ENCODE results near the gene LRP1B.
"Not testable (repeated sequence)": the region's sequence is repeated elsewhere in the genome, so short reads cannot be mapped to it uniquely, and the experiment has no call there.

Gene LRP1B

DNA sequence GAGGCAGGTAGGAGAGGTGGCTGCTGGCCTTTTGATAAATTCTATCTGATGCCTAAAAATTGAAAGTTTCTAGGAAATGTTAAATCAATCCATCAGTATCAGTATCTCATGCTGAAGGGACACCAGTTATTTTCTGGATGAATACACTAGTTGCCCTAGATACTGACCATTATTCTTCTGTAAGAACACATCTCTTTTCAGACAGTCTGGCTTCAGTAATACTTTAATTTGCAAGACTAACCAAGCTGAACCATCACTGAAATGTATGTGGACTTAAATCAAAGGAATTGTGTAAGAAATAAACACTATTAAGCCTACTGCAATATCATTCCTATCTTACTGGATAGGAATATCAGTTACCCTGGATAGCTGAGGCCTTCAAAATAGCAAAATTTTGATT, 1546.3 kb downstream of the LRP1B start:
- DNase-seq (ENCODE audit: extremely low spot score, insufficient read length, low read depth) (no peak), FAIRE-seq (no peak)

DNA sequence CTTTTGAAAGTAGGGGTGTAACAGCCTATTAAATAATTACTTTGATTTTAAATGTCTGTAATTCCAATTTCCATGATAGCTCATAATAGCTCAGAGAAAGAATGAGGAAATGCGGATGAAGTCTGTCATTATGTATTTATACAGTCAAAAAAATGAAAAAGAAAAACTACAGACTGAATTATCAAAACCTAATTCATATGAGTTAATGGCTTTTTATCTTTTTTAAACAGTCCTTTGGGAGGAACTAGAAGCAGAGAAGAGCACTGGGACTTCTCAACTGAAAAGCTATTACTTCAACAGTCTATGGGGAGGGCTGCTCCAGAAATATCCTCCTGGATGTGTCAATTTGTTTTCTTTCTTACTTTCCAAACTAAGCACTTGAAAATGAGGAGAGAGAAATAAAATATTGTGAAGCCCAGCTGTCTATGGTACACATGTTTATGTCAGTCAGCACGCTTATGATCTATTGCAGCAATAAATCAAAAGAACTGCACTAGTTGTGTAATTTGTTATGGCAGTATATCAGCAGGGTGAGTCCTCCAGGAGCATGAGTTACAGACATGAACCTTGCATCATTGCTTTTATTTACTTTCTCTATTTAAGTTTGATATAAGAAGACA, 1550.2 kb downstream of the LRP1B start:
- no peak for FAIRE-seq
- DNase-seq (ENCODE audit: extremely low spot score, insufficient read length, low read depth) = no peak

DNA sequence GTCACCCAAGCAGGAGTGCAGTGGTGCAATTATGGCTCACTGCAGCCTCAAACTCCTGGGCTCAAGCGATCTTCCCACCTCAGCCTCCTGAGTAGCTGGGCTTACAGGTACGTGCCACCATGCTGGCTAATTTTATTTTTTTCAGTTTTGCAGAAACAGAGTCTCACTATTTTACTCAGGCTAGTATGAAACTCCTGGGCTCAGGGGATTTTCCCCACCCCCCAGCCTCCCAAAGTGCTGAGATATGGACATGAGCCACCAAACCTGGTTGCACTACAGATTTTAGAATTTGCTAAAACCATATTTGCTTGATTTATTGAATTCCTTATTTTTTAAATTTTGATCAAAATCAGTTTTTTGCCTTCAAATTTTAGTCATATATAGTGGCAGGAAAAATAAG, 1553.4 kb downstream of the LRP1B start:
- FAIRE-seq (no peak), DNase-seq (ENCODE audit: extremely low spot score, insufficient read length, low read depth) (no peak)

DNA sequence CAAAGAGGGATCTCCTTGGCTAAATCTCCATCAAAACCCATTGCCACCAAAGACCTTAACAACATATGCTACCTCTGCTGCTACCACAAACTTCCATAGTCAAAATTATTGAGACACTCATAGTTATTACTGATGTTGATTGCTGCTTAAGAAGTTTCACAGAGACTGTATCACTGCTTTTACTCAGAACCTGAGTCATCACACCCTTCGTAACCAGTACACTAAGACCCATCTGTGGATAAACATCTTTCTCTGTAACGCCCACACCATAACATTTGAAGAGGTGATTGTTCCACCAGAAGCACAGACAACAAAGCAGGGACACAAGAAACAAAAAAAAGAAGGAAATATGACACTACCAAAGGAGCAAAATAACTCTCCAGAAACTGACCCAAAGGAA, 1563.1 kb downstream of the LRP1B start:
- DNase-seq (ENCODE audit: extremely low spot score, insufficient read length, low read depth) (no peak), FAIRE-seq (no peak)

DNA sequence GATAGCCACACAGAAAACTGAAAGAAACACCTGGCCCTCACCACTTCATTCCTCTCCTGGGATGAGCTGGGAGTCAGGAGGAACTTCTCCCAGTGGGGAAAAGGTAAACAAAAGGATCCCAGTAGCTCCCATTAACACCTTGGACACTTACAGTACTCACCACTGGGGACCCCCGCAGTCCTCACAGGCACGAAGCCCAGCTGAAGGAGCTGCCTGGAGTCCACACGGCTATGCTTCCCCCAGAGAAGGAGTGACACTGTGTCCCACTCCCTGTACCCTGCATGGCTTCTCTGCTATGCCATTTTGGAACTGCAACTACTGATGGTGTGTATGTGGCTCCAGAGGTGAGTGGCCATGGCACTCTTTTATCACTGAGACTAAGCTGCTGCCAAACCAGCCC, 1565.1 kb downstream of the LRP1B start:
- FAIRE-seq = no peak
- DNase-seq (ENCODE audit: extremely low spot score, insufficient read length, low read depth) = no peak

DNA sequence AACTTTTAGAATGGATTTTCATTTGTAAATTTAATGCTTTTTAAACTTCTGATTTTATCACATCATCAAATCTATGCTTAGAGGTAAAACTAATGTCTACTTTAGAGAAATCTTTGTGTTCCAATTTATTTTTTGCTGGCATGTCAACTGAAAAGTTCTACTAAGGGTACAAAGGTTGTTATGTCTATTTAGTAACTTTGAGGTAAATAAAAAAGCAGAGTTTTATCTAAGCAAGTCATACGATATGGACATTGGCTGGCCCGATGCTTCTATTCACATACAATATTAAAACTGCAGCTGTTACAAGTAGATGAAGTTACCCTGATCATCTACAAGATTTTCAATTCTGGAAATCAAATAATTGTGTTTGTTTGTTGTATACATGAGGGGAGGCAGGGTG, 1575.1 kb downstream of the LRP1B start:
- FAIRE-seq = no peak
- DNase-seq (ENCODE audit: extremely low spot score, insufficient read length, low read depth) = no peak

DNA sequence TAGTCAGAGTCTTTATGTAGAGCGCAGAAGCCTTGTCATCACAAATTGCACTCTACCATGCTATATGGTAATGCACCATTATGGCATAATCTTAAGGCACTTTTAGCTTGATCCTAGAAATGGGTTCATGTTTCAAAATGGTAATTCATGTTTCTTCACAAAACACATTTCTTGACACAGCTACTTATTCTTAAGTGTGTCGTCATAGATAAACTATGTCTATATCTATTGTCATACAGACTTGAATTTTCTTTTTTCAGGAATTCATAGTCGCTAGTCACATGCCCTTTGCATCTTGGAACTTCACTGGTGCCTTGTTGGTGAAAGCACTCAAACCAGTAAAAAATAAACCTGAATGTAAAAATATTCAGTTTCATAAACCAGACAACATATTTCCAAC, 1578.2 kb downstream of the LRP1B start:
- FAIRE-seq (no peak), DNase-seq (ENCODE audit: extremely low spot score, insufficient read length, low read depth) (no peak)

DNA sequence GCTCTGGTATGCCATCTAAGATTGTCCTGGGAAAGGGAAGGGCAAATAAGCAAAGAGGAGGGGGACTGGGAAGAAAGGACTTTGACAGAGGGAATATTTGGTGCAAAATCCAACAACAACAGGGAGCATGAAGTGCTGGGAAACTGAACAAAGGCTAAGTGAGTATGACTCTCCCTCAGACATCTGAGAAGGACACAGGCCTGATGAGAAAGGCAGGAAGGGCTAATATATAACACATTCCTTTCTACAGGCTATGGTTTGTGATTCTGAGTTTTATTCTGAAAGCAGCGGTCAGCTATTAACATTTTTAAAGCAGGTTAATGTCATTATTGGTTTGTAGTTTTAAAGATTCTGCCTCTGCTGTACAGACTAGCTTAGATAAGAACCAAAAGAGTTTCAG, 1579.5 kb downstream of the LRP1B start:
- FAIRE-seq (no peak), DNase-seq (ENCODE audit: extremely low spot score, insufficient read length, low read depth) (no peak)

DNA sequence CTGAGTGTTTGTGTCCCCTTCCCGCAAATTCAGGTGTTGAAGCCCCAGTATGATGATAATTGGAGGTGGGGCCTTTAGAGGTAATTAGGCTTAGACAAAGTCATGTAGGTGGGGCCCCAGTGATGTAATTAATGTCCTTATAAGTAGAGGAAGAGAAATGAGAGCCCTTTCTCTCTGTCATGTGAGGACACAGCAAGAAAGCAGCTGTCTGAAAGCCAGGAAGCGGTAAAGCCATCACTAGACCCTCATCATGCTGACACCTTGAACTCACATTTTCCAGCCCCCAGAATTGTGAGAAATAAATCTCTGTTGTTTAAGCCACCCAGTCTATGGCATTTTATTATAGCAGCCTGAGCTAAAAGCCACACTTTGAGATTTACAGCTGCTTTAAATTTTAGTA, 1580.0 kb downstream of the LRP1B start:
- FAIRE-seq (no peak), DNase-seq (ENCODE audit: extremely low spot score, insufficient read length, low read depth) (no peak)

DNA sequence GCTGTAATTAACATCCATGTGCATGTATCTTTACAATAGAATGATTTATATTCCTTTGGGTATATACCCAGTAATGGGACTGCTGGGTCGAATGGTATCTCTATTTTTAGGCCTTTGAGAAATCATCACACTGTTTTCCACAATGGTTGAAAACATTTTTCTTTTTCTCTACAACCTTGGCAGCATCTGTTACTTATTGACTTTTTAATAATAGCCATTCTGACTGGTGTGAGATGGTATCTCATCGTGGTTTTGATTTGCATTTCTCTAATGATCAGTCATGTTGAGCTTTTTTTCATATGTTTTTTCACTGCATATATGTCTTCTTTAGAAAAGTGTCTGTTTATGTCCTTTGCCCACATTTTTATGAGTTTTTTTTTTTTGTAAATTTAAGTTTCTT, 1586.0 kb downstream of the LRP1B start:
- not testable (repeated sequence) for FAIRE-seq; DNase-seq (ENCODE audit: extremely low spot score, insufficient read length, low read depth)

DNA sequence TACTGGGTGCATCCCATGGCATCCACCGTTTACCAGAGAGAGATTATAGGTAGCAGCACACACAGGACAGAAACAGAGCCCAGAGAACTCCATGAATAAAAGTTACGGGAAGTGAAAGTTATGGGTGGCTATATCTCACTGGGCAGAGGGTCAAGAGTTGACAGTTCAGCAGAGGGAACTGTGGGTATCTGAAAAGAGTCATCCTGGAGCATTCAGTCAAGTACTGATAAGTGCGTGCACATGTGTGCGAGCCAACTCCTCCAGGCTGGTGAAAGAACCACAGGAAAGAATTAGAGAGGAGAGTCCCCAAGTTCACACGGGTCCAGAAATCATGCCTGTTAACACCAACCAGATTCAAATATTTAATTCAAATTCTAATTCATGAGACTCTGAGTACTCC, 1588.2 kb downstream of the LRP1B start:
- no peak for FAIRE-seq

DNA sequence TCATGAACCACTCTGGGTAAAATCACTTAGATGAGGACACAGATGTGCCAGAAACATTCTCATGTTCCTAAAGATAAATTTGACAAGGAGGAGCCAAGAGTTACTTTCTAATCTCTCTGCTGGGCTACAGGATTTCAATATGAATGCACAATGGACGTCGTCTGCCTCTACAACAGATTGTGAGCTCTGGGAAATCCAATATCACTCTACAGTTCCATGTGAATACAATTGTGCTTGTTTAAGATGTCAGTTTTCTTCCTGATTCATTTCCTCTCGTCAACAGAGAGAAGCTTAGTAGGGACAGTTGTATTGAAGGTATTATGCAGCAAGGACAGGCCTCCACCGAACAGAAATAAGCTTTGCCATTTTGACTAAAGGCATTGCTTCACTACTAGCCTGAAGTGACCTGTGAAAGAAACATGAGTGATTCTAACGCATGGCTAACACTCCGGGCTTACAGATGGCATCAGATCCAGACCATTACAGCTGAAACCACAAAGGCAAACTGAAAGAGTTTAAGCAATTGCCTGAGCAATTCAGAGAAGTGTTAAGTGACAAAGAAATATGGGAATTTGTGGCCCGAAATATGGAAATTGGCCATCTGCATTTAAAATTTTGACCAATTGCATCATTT, 1591.5 kb downstream of the LRP1B start:
- FAIRE-seq = no peak
- no peak for DNase-seq (ENCODE audit: extremely low spot score, insufficient read length, low read depth)

More for the DNA sequence above, 1588.2 kb downstream of the LRP1B start:
- no peak for DNase-seq (ENCODE audit: extremely low spot score, insufficient read length, low read depth)

DNA sequence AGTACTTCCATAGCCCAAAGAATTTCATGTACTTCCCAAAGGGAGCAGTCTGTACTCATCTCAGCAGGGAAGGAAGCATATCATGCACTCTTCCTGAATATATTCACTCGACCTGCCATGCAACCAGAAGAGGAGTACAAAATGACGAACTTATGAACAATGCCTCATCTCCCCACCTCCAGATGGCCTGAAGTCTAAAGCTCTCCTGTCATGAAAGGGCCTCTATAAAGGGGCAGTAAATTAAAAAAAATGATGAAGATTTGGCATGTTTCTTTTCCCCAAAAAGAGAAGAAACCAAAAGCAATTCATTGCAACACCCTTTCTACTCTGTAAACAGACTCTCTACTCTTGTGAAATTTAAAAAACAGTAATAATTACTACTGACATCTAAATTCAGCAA, 1601.1 kb downstream of the LRP1B start:
- no peak for FAIRE-seq

DNA sequence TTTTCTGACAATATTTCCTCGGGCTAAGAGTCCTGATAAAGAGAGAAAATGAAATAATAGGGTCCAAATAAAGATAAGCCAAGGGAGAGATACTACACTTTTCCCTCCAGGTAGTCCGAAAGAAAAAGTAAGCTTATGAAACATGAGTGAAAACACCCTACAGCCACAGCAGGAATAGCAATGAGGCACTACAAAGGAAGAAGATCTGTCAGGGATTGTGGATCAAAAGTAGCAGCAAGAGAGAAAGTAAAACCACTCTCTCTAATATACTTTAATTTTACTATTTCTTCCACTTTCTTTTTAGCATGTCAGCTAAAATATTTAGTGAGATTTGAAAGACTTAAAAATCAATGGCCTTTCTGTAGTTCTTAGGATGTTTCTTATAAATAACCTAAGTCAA, 1601.8 kb downstream of the LRP1B start:
- FAIRE-seq (no peak), DNase-seq (ENCODE audit: extremely low spot score, insufficient read length, low read depth) (no peak)

More for the DNA sequence above, 1601.1 kb downstream of the LRP1B start:
- no peak for DNase-seq (ENCODE audit: extremely low spot score, insufficient read length, low read depth)

DNA sequence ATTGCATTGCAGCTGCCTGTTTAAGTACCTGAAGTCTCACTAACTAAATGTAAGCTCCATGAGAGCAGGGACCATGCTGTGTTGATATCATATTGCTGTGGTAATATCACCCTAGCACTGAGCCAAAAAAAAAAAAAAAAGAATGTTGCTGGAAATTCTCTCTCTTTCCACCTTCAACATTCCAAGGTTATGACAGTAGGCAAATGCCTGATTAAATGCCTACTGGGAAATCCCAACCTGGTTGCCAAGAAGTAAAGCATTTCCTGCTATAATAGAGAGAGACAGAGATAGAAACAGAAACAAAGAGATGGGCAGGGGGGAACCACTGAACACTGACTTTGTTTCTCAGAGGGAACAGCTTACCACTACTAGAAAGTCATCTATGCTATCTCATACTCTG, 1604.2 kb downstream of the LRP1B start:
- DNase-seq (ENCODE audit: extremely low spot score, insufficient read length, low read depth) (no peak), FAIRE-seq (no peak)

DNA sequence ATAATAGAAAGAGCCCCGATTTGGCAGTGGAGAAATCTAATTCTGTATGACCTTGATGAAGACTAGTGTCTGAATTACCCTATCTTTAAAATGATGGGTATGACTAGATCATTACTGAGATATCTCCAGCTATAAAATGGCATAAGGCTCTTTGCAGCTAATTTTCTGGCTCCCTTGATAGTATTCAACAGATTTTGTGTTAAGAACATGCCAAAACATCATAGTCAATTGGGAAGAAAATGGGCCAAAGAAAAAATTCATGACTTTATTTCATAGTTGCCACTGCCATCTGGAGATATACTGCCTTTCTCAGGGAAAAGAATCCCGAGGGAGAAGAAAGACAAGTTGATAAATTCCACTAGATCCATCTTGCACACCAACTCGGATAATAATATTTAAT, 1618.7 kb downstream of the LRP1B start:
- FAIRE-seq (no peak), DNase-seq (ENCODE audit: extremely low spot score, insufficient read length, low read depth) (no peak)

DNA sequence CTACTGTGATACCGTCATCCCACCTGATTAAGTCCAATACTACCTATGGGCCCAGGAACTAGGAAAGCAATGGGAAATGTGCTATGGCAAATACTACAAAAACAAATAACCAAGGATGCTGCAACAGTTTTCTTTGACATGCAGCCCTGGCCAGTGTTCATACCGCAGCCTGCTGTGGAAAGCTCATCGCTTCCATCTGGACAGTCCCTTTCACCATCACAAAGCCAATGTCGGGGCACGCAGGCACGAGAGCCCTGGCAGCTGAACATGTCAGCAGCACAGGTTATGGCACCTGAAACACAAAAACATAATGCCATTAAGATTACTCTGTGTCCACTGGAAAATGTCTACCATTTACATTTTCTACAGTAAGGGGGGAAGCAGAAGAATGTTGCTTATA, 1621.1 kb downstream of the LRP1B start:
- FAIRE-seq = no peak
- DNase-seq (ENCODE audit: extremely low spot score, insufficient read length, low read depth) = no peak

DNA sequence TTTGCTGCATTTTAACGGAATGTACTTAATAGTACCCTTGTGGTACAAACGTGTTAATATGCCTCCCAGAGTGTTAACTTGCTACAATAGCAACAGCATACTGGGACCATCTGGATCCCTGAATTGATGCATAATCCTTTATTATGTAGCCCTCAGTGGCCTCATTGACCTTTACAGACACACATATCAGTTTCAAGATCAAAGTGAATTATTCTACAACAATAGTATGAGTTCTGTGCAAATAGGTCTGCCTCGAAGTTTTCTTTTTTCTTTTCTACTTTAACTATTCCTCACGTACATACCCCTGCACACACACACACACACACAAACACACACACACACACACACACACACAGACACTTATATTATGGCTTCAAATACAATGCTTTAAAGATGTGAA, 1622.1 kb downstream of the LRP1B start:
- no peak for FAIRE-seq
- no peak for DNase-seq (ENCODE audit: extremely low spot score, insufficient read length, low read depth)

DNA sequence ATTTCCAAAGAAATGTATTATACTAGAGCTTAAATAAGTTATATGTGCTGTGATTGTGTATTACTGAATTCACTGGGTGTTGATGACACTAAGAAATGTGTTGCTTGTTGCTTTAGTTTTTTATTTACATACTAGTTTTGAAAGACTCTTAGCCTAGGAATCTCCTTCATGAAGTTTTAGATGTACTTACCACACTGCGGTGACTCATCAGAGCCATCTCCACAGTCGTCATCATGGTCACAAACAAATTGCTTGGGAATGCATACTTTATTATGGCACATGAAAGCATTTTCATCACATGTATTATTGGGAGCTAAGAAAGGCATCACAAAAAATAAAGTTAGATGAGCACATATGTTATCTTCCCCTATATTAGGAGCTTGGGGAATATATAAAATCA, 1624.2 kb downstream of the LRP1B start:
- no peak for FAIRE-seq
- no peak for DNase-seq (ENCODE audit: extremely low spot score, insufficient read length, low read depth)

DNA sequence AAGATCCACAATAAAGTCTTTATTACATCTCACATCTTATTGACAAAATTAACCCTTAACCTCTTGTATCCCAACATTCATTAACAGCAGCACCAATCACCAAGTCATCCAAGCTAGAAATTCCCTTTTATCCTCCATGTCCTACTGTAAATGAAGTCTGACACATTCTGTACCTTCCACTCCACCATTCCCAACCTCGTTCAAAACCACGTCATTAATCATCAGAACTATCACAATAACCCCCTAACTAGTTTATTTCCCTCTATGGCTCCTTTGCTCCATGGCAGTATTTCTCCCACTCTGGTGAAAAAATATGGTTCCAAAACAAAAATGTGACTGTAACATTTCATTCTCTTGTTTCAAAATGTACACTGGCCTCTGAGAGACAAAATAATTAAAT, 1626.2 kb downstream of the LRP1B start:
- no peak for FAIRE-seq
- DNase-seq (ENCODE audit: extremely low spot score, insufficient read length, low read depth) = no peak

DNA sequence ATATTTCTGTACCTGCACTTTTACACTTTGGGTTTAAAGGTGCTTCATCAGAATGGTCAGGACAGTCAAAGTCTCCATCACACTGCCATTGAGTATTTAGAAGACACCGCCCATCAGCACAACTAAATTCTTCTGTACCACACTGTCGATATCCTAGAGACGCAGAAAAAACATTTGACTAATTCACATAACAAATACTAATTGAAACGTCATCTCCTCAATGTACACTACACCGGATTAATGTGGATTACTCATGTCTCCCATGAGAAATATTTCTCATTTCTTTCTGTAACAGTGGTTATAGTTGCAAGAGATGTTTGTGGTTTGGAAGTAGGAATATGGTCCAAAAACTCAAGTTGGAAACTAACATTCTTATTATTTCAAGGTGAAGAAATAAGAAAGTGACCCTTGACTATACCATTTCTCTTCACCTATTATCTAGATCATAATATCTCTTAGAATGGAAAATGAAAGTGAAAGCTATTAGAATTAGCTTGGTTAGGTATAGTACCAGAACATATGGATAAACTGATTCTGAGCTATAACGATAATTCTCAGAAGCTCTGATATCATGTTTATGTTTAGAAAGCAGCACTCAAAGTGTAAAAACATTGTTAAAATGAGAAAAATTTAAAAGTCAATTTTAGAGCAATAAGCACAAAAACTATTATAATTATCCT, 1627.7 kb downstream of the LRP1B start:
- no peak for FAIRE-seq
- no peak for DNase-seq (ENCODE audit: extremely low spot score, insufficient read length, low read depth)

DNA sequence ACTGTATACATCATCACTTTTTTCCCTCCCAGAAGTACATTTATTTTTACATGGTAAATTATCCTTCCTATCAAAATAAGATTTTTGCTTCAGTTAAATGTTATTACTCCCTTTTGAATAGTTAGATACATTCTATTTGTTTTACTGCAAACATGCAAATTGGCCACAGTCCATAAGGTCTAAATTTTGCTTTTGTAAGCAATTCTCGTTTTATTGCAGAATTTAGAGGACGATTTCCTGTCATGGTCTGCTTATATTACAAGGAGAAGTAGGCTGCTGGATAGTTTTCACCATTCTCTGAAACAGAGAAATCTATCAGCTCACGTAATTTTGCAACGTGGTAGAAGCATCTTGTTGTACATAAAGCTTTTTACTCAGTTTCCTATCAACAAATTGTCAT, 1632.5 kb downstream of the LRP1B start:
- FAIRE-seq = no peak
- DNase-seq (ENCODE audit: extremely low spot score, insufficient read length, low read depth) = no peak

Data from GM18507 (cell line).